ENCODE results near the gene NRG3.

- TF ChIP-seq CTCF (IDR thresholded peaks at IDR 0.05) (no peak), POLR2A (IDR thresholded peaks at IDR 0.05) (no peak)
These were observed 1008.6 kb downstream of the NRG3 start for GRCh38 chr10:82883603-82884002.
